NCI-H1105 treated with DMSO at 0.1 percent for 48 hours (cell line): ENCODE data around the gene MYO1D.

Source experiments
- DNase-seq: peaks from one replicate; lab custom pipeline; 2025; lab: John Stamatoyannopoulos, UW

Gene MYO1D

GRCh38 chr17:32486701-32487472, 390.0 kb downstream of the MYO1D start, which contains the start of gene CDK5R1:
Gene CDK5R1 (plus strand): TSS chr17:32486993. CDS start chr17:32487621, 628 bp downstream.
- DNase-seq: peak; percentile 56

GRCh38 chr17:32486111-32486700, 390.7 kb downstream of the MYO1D start:
- peak; percentile 76 for DNase-seq

- no peak for DNase-seq
These were observed 391.4 kb downstream of the MYO1D start for GRCh38 chr17:32485261-32486110.

- no peak for DNase-seq
These were observed 392.3 kb downstream of the MYO1D start for GRCh38 chr17:32484628-32485027.

DNA sequence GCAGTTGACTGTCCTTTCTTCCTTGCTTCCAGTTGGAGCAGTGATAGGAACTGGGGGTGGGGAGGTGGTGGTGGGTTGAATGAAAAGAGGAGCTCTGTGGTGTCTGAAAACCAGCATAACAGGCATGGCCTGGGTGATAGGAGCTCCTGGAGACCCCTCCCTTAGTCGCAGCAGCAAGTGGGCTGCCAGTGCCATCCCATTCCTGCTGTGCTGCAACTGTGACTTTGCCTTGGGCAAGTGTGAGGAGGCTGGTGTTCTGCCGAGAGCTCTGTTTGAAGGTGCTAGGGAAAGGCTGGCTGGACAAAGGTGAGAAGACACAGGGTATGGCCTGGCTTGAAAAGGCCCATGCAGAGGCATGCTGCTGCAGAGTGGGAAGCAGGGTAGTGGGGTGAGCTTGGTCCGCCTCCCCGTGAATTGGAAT, 392.9 kb downstream of the MYO1D start:
- no peak for DNase-seq

DNA sequence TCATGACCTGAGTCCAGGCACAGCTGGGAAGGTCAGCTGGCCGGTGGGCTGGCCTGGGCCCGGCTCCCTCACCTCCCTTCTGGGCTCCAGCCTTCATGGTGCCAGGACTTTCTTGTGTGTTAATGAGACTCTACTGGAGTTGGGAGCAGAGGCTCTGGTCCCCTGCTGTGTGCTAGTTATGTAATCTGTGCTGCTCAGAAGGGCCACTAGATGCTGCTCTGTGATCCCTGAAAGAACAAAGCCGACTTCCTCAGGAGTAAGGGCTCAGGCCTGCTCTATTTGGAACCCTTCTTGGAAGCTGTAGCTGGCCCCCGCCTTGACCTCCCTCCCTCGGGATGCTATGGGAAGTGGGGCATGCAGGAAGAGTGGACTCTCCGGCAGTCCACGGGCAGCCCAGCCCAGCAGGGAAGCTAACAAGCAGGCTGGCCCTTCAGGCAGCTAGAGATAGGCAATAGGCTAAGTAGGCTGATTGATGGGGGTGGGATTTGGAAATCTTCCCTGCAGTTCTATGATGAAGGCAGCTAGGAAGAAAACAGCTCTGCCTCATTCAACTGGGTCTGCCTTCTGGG, 393.4 kb downstream of the MYO1D start:
- peak; percentile 67 for DNase-seq

DNA sequence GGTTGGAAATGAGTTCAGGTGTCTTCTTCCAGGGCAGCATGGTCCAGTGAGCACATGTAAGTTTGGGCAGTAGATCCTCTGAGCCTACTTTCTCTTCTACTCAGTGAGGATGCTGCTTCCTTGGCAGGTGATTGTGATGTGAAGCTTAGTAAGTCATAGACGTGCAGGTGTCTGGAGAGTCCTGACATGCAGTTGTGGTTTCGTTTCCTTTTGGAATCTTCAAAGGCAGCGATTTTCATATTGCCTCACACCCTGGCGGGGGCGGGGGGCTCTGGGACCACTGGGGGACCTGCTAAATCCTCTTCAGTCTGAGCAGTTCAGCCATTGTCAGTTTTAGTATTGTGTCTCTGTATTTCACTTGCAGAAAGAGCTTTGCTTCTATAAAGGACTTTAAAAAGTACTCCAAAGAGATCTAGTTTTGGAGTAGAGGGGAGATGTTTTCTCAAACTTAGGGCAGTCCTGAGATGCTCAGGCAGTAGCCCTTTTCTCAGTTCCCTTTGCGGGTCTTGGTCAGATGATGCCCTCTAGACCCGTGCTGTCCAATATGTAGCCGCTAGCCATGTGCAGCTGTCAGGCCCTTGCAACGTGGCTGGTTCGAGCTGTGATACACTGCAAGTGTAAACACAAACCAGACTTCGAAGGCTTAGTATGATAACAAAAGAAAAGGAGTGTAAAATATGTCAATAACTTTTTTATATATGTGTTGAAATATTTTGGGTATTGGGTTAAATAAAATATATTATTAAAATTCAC, 394.2 kb downstream of the MYO1D start:
- DNase-seq: no peak

DNA sequence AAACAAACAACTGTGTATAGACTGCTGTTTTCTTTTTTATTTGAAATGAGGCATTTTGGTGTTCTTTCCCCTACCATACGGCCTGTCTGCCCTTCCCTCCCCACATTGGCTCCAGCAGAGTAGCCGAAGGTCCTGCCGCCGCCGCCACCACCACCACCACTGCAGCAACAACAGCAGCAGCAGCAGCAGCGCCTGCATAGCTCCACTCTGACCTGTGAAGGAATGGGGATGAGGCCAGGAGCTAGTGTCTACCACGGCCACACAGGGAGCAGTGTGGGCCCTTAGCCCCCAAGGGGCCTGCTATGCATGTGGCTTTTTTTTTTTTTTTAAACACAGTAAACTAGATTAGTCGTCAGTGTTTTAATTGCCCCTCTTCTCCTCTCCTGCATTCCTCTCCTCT, 395.7 kb downstream of the MYO1D start:
- no peak for DNase-seq

DNA sequence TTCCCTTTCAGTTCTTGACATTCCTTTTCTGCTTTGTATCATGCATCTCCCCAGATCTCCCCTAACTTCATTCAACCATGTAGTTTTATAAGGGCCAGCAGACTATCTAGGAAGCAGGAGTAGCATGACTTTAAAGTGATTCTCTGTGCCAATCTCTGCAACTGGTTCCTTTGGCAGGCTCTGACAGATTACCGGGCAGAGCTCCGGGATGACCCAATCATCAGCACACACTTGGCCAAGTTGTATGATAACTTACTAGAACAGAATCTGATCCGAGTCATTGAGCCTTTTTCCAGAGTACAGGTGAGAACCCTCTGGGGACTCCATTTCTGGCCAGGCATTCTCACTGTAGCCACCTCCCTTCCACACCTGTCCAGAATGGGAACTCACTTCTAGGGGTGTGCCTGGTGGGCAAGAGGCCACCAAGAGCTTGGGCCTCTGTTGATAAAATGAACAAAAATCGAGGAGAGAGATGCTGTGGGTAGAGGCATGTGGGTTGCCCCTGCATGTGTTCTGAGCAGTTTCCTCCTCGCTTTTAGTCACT, 397.8 kb downstream of the MYO1D start:
- DNase-seq: no peak

DNA sequence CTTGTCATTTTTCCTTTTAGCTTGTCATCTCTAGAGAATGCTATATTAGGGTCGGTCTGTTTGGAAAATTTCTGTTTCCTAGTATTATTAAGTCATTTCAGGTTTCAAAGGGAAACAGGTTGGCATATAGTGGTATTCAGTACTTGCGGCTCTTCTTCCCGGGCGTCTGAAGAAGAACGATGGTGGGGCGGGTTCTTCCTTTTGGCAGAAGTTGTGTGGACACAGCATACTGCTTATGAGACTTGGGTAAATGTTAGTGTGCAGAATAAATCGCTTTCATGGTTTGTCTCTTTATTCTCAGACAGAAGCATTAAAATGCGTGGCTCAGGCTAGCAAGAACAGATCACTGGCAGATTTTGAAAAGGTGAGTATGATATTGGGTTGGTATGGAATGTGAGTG, 399.7 kb downstream of the MYO1D start:
- DNase-seq: no peak

DNA sequence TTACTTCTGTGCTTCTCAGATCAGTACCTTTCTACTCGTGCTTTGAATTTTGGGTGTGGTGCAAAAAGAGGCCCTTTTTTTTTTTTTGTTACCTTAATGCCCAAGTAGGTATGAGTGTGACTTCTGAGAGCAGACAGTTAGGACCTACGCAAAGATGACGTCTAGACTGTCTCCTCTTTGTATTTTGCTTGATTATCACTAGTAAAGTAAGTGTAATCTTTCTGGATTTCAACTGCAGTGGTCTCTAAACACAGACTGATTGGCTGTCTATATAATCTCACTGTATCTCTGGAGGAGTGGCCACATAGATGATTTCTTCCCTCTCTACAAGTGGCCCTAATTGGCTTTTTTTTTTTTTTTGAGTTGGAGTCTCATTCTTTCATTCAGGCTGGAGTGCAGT, 401.7 kb downstream of the MYO1D start:
- DNase-seq: no peak

- DNase-seq: no peak
These were observed 405.3 kb downstream of the MYO1D start for GRCh38 chr17:32471652-32472051.

GRCh38 chr17:32470405-32471167, 406.3 kb downstream of the MYO1D start:
- no peak for DNase-seq

DNA sequence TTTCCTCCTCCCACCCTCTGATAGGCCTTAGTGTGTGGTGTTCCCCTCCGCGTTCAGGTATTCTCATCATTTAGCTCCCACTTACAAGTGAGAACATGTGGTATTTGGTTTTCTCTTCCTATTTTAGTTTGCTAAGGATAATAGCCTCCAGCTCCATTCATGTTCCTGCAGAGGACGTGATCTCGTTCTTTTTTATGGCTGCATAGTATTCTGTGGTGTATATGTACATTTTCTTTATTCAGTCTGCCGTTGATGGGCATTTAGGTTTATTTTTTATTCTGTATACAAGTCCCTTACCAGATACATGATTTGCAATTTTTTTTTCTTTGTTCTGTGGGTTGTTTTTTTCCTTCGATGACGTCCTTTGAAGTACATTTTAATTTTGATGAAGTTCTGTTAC, 409.0 kb downstream of the MYO1D start:
- no peak for DNase-seq

DNA sequence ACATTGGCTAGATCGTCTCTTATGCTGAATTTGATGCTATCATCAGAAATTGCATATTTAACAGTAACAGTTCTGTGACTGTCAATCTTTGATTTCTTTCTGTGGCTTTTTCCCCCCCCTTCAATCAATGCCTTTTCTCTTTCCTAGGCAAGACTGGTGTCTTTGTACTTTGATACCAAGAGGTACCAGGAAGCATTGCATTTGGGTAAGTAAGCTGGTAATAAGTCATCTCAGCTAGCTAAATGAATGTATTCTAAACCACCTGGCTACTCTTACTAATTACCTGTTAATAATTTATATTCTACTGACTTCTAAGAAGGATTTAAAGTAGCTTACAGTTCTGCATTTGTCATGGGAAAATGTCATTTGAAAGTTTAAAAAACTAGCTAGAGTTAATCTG, 412.6 kb downstream of the MYO1D start:
- no peak for DNase-seq

DNA sequence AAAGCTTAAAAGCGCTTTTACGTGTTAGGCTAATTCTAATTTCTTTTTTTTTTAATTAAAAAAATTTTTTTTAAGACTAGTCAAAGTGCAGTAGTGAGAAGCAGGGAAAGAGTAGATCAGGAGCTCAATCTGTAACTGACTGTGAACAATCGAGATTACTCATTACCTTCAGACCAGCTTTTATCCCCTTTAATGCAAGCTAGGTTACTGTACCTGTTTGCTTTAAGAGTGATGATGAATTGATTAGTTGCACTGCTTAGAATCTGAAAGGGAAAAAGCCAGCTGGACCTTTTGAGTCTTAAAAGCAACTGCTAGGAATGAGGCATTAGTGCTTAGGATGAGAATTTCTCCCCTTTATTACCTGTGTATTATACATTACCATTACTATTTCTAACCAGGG, 413.6 kb downstream of the MYO1D start:
- no peak for DNase-seq

- DNase-seq: peak; percentile 53
These were observed 414.9 kb downstream of the MYO1D start for GRCh38 chr17:32461853-32462617.

GRCh38 chr17:32461498-32461852, 415.4 kb downstream of the MYO1D start:
- no peak for DNase-seq

GRCh38 chr17:32460054-32460453, 416.9 kb downstream of the MYO1D start:
- no peak for DNase-seq

- DNase-seq: no peak
These were observed 418.6 kb downstream of the MYO1D start for GRCh38 chr17:32458371-32458770.
